NK-92 treated with Interleukin-12 subunit alpha and Interleukin-12 subunit beta, amount 100 ng/mL, for 24 hours (cell line): Measurements from ENCODE around the gene KNDC1.
"Not testable (repeated sequence)": the region's sequence is repeated elsewhere in the genome, so short reads cannot be mapped to it uniquely, and the experiment has no call there.

Source experiments
- DNase-seq: peaks from one replicate; lab custom pipeline; 2025; lab: John Stamatoyannopoulos, UW

The KNDC1 gene

DNA sequence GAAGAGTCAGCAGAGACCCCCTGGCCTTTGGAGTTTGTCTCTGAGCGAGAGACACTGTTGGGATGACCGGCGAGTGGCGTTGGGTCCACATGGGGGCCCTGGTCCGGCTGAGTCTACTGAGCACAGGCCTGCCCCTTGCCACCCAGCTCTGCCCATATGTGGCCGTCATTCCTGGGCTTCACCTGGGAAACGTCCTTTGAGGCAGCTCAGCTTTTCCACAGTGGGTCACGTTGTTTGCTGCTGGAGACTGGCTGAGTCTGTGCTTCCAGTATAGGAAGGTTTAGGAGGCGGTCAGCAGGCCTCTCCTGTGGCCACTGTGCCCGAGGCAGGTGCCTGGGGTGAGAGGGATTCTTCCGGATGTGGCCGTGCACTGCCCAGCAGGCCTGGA lies 99.6 kb downstream of the KNDC1 start:
- no peak for DNase-seq

DNA sequence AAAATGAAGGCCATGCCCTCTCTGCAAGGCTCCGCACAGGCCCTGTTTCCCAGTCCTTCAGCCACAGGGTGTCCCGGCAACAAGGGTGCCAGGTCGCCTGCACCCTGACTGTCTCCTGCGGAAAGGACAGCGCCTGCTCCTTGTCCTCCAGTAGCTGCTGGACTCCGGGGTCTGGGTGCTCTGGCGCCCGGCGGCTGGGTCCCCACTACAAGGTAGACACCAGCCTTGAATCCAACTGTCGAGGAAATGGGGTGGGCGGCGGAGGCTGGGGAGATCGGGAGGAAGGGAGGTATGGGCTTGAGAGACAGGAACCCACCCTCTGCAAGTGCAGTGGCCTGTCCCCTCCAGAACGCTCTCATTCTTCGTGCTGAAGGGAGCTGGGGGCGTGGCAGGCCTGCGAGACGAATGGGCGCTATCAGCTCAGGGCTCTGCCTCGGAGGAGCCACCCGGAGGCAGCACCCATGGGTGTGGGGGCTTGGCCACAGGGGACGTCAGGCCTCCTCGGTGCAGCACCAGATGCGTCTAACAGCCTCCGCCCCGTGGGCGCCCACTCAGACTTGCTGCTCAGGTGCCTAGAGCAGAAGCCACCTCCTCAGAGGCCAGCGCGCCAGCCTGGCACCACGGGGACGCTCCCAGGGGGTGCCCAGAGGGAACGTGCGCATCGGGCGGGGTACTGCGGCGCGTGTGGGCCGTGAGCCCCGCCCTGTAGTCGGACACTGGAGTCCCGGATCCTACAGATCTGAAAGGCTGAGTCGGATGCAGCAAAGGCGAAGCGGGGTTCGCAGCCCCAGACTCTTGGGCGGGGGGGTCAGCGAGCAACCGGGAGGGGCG lies 101.1 kb downstream of the KNDC1 start:
- DNase-seq, result no peak

DNA sequence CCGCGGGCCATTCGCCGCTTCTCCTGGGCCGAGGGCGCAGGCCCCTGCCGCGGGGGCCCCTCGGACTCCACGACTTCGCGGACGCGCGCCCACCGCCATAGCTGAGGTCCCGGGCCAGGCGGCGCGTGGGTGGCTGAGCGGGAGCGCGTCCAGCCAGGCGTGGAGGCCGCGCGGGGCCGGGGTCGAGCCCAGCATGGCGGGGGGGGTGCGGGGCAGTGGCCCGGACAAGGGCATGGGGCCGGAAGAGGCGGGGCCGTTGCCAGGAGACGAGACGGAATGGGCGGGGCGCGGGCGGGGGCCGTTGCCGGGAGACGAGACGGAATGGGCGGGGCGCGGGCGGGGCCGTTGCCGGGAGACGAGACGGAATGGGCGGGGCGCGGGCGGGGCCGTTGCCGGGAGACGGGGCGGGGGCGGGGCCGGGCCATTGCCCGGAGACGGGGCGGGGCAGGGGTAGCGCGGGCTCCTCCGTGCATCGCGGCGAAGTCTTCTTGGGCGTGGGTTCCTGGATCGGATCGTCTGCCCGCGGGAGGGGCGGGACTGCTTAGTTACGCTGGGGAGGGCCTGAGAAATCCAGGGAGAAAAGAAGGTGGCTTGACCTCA lies 101.8 kb downstream of the KNDC1 start:
- peak; percentile 50 for DNase-seq

DNA sequence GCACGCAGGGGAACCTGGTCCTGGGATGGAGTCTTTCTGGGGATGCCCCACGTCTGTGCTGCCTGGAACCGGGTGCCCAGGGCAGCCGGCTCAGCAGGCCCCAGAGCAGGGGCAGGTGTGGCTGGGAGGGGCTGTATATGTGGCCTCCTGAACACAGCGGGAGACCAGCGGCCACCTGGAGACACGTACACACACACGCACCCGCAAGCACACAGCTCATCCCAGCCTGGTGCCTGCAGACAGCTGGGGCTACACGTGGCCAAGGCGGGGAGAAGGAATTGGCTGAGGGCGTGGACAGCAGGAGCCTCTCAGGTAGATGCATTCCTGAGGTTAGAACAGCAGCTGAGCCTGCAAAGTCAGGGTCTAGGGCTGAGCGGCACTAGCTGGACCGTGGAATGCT lies 102.7 kb downstream of the KNDC1 start:
- no peak for DNase-seq

DNA sequence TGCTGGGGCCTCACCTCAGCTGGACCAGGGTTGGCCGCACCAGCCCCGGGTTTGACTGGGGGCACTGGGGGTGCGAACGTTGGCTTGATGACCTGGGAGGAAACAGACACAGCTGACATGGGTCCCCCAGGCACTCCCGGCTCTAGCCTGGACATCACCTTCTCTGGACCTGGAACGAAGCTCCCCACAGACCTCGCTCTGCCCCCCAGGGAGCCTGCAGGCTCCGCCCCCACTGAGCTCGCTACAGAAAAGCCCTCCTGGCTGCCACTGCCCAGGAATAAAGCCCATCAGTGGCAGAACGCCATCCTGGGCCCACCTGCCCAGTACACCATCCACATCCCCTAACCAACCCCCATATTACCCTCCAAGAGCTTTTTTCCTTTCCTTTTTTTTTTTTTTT lies 103.7 kb downstream of the KNDC1 start:
- no peak for DNase-seq

DNA sequence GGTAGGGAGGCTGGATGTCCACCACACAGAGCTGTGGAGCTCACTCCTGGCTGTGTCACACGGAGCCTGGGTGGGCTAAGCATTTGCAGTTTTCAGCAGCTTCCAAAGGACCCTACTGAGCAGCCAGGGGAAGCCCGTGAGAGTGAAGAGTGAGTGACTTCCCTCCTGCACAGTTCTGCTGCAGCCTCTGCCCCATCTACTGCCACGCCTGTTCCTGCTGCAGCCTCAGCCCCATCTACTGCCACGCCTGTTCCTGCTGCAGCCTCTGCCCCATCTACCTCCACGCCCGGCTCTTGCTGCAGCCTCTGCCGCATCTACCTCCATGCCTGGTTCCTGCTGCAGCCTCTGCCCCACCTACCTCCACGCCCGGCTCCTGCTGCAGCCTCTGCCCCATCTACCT lies 104.4 kb downstream of the KNDC1 start:
- no peak for DNase-seq

DNA sequence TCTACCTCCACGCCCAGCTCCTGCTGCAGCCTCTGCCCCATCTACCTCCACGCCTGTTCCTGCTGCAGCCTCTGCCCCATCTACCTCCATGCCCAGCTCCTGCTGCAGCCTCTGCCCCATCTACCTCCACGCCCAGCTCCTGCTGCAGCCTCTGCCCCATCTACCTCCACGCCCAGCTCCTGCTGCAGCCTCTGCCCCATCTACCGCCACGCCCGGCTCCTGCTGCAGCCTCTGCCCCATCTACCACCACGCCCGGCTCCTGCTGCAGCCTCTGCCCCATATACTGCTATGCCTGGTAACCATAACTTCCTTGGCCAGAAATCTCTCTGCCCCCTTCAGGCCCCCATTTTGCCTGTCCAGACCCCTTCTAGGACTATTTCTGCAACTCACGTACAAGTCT lies 105.0 kb downstream of the KNDC1 start:
- DNase-seq, result not testable (repeated sequence)

DNA sequence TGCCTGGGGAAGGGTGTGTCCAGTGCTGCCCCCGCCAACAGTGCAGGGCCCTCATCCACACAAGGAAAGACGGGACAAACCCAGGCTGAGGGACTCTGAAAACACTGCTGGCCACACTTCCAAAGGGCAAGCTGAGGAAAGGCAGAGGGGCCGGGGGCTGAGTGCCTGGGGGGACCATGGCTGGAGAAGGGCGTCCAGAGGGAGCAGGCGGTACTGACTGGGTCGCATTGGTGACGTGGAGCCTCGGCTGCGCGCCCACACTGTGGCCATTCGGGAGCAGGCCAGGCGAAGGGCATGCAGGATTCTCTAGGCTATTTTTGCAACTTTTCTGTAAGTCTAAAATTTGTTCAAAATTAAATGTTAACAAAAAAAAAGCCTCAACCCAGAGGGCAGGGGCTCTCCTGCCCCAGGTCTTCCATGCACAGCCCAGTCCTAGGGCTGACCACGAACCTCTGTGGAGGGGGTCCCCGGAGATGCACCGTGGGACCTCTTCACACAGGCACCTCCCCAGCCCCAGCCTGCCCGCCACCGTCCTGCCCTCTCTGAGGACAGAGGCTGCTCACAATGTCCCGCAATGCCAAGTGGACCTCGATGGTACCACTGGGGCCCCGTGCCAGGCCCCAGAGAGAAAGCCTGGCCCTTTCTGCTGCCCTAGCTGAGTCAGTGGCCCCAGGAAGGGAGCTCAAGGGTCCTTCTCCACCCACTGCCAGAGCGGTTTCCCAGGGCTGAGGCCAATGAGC lies 106.2 kb downstream of the KNDC1 start:
- no peak for DNase-seq

DNA sequence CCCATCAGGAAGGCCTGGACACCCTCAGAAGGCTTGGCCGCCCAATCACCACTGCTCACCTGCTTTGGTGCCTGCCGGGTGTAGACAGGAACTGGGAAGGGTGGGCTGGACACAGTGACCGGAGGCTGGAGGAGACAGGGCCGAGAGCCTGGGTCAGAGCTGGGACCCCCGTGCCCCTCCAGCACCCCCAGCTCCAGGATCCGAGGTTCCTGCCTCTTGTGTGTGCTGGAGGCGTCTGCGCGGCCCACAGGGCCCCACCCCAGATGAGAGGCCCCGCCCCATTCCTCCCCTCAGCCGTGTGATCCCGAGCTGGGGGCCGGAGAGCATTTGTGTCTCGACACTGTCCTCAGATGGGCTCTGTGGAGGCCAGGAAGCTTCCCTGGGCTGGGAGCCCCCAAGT lies 107.3 kb downstream of the KNDC1 start:
- DNase-seq, result no peak

DNA sequence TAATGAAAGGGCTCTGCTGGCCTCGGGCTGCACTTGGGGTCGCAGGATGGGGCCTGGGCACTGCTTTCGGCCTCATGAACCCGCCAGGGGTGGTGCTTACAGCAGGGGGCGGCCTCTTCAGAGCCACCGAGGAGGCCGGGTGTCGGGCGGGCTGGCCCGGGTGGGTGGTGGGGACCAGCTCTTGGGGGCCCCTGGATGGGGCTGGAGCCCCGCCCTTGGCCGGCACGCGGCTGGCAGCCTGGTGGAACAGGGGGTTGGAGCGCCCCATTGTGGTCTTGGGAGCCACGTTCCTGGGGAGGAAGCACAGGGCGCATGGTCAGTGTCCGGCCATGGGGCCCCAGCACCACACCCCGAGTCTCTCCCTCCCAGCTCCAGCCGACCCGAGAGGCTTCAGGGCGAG lies 107.8 kb downstream of the KNDC1 start:
- no peak for DNase-seq

DNA sequence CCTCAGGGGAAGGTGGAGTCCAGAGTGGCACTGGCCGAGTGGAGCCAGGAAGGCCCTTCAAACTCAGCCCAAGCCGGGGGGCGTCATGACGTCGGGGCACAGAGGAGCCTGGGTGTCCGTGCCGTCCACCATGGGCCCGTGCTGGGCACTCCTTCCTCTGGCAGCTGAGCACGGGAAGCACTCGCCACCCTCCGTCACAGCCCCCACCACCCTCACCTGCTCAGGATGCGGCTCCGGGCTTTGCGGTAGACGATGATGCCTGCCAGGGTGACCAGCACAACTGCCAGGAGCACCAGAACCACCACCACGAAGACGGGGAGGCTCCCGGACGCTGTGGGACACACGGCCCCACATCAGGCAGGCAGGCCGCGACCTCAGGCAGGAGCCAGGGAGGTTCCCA lies 108.5 kb downstream of the KNDC1 start:
- no peak for DNase-seq

DNA sequence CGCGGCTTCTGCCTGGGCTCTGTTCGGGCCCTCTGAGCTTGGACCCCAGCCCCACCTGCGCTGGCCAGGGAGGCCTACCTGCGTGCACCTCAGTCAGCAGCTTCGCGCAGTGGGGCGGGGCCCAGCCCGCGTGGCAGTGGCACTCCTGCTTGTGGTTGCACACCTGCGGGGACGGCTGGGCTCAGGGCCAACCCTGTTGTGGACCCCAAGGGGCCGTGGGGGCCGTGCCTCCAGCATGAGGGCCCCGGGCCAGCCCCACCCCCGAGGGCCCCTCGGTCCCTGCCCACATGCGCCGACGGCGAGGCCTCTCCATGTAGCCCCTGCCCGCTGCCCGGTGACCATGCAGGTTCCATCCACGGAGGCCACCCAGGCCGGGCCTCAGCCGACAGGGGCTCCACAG lies 109.3 kb downstream of the KNDC1 start:
- DNase-seq, result no peak

DNA sequence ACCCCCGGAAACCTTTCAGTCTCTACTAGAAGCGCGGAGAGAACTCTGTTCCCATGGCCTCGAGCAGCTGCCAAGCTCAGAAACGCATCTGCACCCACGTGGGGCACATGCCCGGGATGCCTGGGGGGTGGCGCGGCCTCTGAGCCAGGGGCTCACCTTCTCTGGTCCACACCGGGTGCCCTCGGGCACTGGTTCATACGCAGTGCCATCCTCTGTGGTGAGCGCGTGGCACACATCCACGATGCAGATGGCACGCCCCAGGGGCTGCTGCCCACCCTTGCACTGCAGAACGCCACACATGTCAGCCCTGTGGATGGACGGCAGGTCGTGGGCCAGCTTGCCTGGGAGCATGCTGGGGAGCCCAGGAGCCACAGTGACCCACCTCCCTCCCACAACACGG lies 110.2 kb downstream of the KNDC1 start:
- no peak for DNase-seq

DNA sequence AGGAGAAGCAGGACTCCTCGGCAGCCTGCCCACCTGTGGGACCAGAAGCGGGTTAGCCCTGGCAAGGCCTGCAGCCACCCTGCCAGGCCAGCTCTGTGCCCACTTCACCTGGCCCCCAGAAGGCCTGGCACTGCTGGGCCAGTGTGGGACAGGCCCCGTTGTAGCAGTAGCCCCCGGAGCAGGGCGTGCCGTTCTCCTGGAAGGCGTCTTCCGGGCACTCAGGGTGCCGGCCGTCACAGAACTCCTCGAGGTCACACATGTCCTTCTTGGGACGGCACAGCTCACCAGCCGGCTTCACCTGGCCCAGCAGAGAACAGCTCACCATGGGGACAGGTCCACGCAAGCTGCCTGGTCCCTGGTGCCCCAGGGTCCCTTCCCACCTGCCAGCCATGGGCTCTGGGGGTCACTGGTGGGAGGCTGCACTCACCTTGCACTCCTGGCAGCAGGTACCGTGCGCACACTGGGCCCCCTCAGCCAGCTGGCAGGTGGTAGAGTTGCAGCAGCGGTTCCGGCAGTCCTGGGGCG lies 110.8 kb downstream of the KNDC1 start:
- no peak for DNase-seq

DNA sequence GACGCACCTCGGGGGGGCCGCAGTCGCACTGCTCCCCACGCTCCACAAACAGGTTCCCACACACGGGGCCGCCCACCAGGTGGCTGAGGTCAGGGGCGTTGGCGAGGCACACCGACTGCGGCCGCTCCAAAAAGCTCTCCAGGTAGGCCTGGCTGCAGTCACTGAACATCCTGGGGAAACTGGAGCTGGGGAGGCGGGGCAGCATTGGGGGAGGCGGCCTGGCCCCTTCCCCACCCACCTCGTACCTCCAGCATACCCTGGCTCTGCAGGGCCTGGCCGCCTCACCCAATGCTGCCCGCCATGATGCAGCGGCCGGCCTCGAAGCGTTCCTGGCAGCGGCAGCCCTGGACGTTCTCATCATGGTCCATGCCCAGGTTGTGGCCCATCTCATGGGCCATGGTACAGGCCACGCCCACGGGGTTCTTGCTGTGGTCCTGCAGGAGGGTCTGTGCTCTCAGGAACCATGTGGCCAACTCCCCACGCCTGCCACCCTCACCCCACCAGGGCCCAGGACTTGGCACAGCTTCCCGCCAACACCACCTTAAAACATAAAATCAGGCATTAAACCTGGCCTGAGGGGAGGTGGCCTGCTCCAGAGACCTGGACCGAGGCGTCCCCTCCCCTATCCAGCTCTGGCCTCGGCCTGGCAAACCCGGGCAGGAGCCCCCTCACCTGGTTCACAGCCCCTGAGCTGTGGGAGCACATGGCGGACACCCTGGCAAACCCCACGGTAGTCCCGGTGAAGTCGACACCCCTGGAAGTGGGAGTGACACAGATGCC lies 111.7 kb downstream of the KNDC1 start:
- DNase-seq, result no peak

DNA sequence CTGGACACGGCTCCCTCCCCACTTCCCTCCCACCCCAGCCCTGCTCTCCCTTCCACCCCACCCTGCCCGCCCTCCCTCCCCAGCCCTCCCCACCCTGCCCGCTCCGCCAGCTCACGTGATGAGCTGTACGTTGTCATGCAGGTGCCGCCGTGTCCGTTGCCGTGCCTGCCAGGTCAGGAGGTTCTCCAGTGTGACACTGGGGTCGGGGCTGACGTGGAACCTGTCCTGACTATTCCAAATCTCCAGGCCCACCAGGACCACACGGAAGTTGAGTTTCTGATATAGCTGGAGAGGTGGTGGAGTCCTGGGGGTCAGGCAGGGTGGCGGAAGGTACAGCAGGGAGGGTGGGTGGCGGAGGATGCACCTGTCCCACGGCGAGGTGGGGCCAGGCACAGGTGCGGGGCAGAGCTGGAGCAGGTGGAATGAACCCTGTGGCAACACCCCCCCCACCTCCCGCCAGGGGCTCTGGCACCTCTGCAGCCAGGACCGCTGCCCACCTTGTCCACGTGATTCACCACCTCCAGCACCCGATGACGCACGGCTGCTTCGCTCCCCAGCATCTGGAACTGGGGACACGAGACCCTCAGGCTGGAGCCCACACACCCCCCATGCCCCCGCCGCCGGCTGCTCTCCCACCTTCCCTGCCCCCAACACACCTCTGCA lies 112.4 kb downstream of the KNDC1 start:
- DNase-seq, result no peak

DNA sequence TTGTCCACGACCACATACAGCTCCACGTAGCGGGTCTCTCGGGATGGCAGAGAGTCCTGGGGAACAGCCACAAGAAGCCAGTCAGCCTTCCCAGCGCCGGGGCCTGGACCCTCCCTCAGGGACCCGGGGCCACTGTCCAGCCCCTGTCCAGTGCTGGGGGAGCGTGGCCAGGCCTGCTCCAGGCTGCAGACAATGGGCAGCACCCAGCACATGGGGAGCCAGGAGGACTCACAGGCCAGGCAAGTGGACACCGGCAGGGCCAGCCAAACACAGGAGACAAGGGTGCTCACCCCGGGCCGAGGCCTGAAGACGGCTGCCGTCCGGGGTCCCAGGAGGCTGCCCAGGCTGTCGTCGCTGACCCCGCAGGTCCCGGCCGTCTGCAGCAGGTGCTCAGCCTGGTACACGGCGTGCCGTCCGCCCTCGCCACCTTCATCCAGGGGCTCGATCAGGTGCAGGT lies 113.0 kb downstream of the KNDC1 start:
- DNase-seq, result no peak

DNA sequence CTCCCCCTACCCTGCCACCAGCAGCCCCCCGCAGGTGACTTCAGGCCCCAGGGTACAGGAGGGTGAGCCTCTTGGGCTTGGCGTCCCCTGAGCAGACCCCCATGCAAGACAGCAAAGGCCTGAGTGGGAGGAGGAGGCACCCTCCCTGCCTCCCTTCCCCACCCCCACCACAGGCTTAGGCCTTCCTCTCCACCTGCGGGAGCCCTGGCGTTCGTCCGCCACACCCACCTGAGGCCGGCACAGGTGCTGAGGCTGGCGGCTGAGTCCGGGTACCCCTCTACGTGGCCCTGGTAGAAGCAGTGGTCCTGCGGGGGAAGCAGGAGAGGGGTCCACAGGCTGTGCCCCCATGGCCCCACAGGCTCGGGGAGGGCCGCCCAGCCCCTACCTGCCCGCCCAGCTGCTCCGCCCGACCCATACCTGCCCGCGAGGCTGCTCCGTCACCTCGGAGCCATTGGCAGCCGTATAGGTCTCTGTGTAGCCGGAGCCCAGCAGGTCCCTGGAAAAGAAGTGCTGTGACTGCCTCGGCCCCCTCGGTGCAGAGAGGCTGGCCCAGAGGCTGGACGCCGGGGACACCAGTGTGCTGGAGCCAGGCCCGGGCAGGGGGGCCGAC lies 113.6 kb downstream of the KNDC1 start:
- no peak for DNase-seq

DNA sequence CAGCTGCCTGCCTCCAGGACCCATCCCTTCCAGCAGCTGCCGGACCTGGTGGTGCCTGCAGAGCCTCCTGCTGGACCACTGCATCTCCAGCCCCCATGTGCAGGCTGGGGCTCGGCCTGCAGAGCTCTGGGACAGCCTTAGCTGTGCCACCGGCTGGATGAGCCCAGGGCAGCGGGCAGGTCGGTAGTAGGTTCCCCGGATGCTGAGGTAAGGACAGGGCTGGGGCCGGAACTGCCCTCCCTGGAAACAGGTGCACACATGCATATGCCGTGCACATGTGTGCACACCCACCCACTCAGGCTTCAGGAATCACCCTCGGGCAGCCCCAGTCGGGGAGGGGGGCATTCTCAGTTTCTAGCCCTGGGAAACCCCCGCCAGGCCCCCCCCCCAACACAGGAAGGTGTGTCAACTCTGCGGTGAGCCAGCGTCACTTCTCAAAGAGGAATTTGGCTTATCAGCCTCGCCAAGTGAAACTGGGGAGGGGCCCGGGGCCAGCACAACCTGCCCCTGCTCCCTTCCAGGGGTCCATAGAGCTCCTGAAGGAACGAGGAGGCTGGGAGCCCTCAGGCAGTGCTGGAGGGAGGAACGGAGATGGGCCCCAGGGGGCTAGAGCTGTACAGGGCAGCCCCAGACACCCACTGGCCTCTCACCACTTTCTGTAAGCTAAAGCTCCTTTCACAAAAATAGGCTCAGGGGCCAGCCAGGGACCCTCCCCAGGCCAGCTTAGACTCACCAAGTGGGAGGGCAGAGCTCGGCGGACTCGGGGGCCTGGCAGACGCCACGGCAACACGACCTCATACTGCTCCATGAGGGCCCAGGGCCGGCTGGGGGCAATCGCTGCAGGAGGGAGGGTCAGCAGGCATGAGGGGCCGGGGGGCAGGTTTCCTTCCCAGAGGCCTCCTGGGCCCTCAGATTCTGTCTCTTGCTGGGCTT lies 115.0 kb downstream of the KNDC1 start:
- peak; percentile 23 for DNase-seq

DNA sequence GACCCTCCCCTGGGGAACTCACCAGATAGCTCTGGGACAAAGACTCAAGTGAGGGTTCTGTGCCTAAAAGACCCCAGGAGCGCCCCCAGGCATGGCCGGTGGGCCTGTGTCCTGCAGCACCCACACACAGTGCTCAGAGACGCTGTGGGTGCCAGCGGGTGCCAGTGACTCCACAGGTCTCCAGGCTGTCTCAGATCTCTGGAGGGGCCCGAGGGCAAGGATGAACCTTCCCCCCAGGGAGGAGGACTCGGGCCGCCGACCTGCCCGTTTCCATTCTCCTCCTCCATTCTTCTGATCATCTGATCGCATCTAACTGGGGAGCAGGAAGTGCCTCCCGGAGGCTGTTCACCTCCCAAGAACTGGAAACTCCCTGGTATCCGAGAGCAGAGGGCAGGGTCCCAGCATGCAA lies 115.7 kb downstream of the KNDC1 start:
- DNase-seq, result no peak
